Measurements from ENCODE around the gene OXT.
"Not testable (repeated sequence)": the region's sequence is repeated elsewhere in the genome, so short reads cannot be mapped to it uniquely, and the experiment has no call there.

OXT gene

DNA sequence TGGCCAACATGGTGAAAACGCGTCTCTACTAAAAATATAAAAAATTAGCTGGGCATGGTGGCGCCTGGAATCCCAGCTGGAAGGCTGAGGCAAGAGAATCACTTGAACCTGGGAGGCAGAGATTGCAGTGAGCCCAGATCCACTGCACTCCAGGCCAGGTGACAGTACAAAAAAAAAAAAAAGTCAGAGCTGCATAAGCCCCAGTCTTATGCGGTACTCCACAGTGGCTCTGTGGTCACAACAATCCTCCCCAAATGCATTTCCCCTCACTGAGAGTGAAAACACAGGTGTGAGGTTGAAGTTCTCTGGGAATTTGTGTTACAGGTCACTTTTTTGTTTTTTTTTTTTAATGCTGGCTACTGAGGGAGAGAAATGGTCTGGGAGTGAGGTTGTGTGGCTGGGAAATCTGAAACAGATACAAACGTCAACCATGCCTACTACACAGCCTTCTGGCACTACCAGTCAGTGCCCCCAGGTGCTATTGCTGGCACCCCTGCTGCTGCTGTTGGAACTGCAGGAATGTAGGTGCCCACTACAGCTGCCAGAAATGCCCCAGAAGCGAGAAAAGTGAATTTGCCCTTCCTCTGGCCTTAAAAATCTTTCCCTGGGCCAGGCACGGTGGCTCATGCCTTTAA lies 19.9 kb upstream of the OXT start:
- DNase-seq: no peak

GRCh38 chr20:3059489-3059888 lies 11.9 kb upstream of the OXT start:
- no peak for DNase-seq

GRCh38 chr20:3064119-3064518 lies 7.3 kb upstream of the OXT start:
- not testable (repeated sequence) for DNase-seq

- no peak for DNase-seq
Observed at GRCh38 chr20:3067139-3068014, 4.0 kb upstream of the OXT start.

- no peak for DNase-seq
Observed at GRCh38 chr20:3068075-3068474, 3.3 kb upstream of the OXT start.

DNA sequence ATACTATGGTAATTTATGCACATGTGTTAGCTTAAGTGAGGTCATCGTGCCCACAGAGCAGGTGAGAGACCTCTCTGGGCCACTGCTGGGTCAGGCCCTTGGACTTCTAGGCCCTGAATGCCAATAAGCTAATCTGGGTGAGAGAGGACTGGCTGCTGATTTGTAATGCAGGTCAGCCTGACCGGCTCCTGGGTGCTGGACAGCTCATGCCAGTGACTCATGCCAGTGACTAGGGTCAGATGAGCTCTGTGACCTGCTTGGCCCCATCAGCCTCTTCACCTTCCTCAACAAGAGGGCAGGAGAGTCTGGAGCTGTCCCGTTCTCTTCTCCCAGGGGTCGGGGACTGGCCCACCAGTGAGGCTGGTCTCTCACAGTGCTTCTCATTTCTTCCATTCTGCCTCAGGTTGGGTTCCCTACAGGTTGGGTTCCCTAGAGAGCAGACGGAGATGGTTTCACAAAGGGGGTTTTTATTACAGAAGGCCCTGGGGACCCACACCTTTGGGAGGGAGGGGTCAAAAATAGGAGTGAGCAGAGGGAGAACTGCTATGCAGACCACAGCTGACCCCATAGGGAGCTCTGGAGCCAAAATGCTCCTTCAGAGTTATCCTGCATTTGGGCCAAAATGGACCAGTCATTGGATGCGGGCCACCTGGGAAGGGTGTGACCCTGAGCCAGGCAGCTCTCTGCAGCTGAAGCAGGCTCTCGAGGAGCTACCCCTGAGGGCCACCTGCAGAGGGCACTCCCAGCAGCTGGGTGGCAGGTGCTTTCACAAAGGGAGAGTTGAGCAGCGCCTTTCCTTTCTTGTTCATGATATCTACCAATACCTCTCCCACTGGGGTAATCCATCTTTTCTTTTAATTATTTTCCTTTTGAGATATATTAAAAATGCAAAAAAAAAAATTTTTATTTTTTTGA lies 2.2 kb upstream of the OXT start:
- peak; percentile 36 for DNase-seq

DNA sequence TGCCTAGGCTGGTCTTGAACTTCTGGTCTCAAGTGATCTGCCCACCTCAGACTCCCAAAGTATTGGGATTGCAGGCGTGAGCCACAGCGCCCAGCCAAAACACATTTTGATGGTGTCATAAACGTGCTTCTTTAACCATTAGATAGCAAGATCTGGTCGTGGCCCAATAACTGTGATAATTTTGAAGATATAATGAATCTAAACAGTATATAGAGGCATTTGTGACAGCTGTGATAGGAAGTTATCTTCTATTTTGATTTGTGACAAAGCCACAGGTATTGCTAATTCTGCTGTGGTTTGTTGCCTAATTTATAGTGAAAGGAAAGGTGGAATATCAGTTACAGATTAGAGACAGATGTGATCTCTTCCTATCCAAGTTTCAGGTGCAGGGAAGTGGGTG lies 695 bp upstream of the OXT start:
- no peak for DNase-seq

DNA sequence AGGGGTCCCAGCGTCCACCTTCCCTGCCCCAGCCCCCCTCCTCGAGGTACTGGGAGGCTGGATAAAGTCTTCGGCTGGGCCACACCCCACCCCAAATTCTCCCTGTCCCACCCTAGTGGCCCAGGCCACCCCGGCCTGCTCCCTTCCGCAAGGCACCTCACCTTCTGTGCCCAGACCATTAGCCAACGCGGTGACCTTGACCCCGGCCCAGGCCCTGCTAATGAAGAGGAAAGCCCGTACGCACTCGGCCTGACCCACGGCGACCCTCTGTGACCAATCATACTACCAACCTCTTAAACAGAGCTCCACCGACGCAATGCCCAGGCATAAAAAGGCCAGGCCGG lies 182 bp upstream of the OXT start:
- no peak for DNase-seq

DNA sequence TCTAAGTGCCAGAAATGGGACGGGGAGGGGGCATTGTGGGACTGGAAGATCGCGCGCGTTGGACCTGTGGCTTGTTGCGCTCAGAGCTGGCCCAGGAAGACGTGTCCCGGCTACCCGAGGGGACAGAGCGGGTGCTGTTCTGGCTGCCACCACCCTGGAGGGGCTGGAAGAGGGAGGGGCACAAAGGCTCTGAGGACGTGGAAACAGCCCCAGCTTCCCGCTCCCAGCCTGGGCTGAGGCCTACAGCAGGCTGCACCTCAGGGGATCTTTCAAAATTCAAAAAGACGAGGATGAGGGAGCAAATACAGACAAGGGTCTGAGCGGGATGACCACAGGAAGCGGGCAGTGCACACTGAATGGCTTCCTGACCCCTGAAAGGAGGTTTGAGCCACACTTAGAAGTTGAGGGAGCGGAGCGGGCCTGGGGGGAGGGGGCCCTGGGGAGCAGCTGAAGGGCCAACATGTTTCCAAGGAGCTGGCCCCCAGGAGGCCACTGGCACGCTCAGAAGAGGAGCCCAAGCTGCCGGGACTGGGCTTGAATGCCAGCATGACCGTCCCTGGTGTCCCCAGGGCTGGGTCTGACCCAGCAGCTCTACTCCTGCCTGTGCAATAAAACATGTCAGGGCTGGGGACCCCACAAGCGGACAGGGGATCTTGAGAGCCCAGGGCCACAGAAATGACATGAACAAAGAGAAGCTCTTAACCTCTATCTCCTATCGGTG lies 1.3 kb downstream of the OXT start:
- no peak for DNase-seq

DNA sequence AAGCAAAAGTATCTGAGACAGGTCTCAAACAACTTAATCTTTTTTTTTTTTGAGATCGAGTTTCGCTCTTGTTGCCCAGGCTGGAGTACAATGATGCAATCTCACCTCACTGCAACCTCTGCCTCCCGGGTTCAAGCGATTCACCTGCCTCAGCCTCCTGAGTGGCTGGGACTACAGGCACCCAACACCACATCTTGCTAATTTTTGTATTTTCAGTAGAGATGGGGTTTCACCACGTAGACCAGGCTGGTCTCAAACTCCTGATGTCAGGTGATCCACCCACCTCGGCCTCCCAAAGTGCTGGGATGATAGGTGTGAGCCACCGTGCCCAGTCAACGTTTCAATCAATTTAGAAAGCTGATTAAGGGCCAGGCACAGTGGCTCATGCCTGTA lies 1.8 kb downstream of the OXT start:
- DNase-seq: not testable (repeated sequence)

DNA sequence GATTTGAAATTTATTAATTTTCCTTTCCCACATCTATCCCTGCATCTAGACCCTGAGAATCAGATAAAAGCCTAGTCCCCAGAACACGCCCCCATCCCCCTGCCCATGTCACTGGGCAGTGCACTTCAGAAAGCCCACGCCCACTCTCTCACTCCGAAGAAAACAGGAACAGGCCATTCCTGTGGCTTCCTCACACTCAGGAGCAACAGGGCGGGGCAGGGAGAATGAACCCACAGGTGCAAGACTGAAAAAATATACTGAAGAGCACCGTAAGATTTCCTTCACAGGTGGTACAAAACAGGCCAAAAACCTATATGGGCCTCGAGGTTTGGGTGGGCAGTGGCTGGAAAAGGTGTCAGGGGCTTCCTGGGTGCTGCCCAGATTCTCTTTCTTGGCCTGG lies 3.4 kb downstream of the OXT start:
- DNase-seq: no peak

DNA sequence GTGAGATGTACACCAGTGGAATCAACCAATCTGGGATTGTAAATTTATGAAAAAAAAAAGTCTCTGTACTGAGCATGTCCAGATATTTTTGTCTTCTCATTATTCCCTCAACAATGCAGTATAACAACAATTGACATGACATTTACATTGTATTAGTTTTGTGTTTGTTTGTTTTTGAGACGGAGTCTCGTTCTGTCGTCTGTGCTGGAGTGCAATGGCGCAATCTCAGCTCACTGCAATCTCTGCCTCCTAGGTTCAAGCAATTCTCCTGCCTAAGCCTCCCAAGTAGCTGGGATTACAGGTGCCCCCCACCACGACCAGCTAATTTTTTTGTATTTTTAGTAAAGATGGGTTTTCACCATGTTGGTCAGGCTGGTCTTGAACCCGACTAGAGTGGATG lies 3.9 kb downstream of the OXT start:
- not testable (repeated sequence) for DNase-seq

DNA sequence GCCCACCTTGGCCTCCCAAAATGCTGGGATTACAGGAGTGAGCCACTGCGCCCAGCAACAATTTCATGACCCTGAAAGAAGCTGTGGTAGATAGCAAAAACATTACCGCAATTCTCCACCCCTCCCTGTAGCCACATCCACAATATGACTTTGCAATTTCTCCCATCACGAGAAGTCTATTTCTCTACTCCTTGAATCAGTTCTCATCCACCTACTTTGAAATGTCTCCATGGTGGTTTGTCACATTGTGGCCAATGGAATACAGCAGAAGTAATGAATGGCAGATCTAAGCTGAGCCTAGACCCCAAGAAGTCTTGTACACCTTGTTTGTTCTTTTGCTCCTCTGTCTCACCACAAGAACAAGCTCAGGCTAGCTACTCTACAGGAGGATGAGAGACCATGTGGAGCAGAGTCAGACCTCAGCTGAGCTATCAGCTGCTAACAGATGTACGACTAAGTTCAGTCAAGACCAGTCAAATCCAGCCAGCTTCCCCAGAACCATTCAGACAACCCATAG lies 6.3 kb downstream of the OXT start:
- DNase-seq: no peak

GRCh38 chr20:3080939-3081388 lies 9.5 kb downstream of the OXT start:
- DNase-seq: no peak

GRCh38 chr20:3081641-3082040 lies 10.2 kb downstream of the OXT start:
- no peak for DNase-seq

DNA sequence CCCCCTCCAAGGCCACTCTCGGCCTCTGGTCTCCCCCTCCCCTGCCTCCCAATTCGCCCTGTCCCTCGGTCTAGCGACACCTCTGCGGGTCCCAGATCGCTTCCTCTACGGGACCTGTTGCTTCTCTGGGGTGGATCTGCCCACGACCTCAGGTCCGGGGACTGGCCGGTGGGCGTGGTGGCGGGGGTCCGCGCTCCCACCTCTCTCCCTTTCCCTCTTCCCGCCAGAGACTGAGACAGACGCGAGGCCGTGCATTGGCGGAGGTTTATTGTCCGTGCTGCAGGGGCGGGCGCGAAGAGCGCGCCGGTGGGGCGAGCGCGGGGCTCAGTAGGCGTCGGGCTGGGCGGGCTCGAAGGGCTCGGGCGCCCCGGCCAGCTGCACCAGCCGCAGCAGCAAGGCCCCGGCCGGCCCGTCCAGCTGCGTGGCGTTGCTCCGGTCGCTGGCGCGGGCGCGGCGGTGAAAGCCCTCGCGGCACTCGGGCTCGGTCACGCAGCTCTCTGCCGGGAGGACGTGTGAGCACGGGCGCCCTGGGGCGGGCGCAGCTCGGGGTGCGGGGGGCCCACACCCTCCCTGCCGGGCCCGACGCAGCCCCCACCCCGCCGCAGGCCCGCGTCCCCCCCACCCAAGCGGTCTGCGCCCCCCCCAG lies 11.0 kb downstream of the OXT start:
- DNase-seq: no peak

- DNase-seq: no peak
Observed at GRCh38 chr20:3082955-3083952, 11.8 kb downstream of the OXT start.

DNA sequence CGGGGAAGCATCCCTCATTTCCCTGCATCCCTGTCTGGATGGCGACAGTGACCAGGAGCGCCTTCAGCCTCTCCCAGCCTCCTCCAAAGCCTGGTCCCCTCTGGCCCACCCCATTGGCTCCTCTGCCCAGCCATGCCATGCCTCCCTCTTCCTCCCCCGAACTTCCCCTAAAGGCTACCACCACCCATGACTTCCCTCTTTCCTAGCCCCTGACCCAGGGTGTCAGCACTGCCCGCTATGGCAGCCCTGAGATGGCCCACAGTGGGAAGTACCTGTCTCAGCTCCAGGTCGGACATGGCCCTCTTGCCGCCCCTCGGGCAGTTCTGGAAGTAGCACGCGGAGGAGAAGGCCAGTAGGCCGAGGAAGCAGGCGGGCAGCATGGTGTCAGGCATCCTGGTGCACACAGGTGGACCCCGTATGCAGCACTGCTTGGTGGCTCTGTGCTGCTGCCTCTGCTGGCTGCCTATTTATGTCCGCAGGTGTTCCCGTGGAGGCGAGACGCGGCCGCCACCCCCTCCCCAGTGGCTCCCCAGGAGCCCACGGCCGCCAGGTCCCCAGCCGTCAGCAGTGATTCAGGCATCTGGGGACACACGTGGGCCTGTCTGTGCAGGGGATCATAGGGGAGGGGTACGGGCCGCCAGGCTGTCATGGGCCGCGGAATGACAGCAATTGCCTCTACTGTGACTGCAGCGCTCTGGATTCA lies 13.0 kb downstream of the OXT start, which contains the start of gene AVP:
AVP (minus strand) TSS at position 442 of the 703 bp plus-strand sequence; CDS start at position 392, 50 bp downstream.
- no peak for DNase-seq

DNA sequence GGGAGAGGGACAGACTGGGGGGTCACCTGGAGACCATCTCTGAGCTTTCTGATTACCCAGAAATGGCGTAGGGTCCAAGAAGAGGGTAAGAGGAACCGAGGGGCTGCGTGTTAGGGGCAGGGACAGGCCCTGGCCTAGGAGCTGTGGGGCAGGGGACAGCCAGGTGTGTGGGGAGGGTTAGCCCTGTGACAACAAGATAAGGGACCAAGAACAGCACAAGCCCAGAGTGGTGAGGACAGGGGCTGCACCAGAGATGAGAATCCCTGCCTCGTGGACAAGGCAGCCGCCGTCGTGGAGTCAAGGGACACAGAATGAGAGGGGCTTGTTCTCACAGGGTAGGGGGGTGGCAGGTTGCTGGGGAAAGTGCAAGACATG lies 13.6 kb downstream of the OXT start:
- DNase-seq: no peak

- DNase-seq: no peak
Observed at GRCh38 chr20:3085571-3086072, 14.2 kb downstream of the OXT start.
